Keratinocyte (primary cell): Measurements from ENCODE around the gene TCERG1L. TPM values are rescaled to one million over a fixed set of nuclear protein-coding genes. Genes with fewer than 3 reads are reported as not detected.

Experiments used
- DNase-seq: peaks from one replicate; pipeline ENCODE4 v3.0.0-alpha.2; 2011; ENCODE audit warnings: low read depth, missing footprints, low spot score
- FAIRE-seq: peaks from 2 replicates; lab custom pipeline; 2011; peaks lifted over from hg19 to GRCh38; lab: Jason Lieb, UNC
- H2AFZ ChIP-seq: 2 replicates; pipeline ENCODE4 v1.6.0; 2012; ENCODE audit warnings: low read length, control low read depth, inconsistent platforms; ENCODE audit not compliant: control insufficient read depth
- H3K27ac ChIP-seq: 2 replicates; pipeline ENCODE4 v1.5.1; 2011; ENCODE audit warnings: low read length; ENCODE audit not compliant: control insufficient read depth, insufficient read depth
- H3K27me3 ChIP-seq: 3 replicates; pipeline ENCODE4 v1.6.0; 2011; ENCODE audit warnings: low read length; ENCODE audit not compliant: control insufficient read depth, insufficient read depth; ENCODE audit errors: extremely low read depth
- H3K36me3 ChIP-seq, 2 experiments: 2 replicates in 1 of 2; 3 replicates in 1 of 2; pipeline ENCODE4 v1.5.1; 2011; ENCODE audit warnings: low read length in 2 of 2, mild to moderate bottlenecking in 1 of 2; ENCODE audit not compliant: control insufficient read depth in 2 of 2, insufficient read depth in 2 of 2; ENCODE audit errors: extremely low read depth in 1 of 2
- H3K4me1 ChIP-seq: 3 replicates; pipeline ENCODE4 v1.5.1; 2011; ENCODE audit warnings: low read length; ENCODE audit not compliant: control insufficient read depth, insufficient read depth; ENCODE audit errors: extremely low read depth
- H3K4me2 ChIP-seq: 3 replicates; pipeline ENCODE4 v1.6.0; 2011; ENCODE audit warnings: low read depth, low read length; ENCODE audit not compliant: control insufficient read depth, insufficient read depth; ENCODE audit errors: extremely low read depth
- H3K4me3 ChIP-seq, 3 experiments: fragments of 200-600 bp in 1 of 3; sonication (generic) in 1 of 3; 2 replicates in 2 of 3; 3 replicates in 1 of 3; pipeline ENCODE4 v1.5.1; 2011 to 2016; ENCODE audit warnings: low read length in 3 of 3, mild to moderate bottlenecking in 3 of 3, control low read depth in 2 of 3, inconsistent platforms in 1 of 3, low read depth in 1 of 3, mixed read lengths in 1 of 3, mixed run types in 1 of 3, moderate library complexity in 1 of 3; ENCODE audit not compliant: control insufficient read depth in 2 of 3, insufficient read depth in 2 of 3; ENCODE audit errors: extremely low read depth in 1 of 3
- H3K79me2 ChIP-seq: 2 replicates; pipeline ENCODE4 v1.6.0; 2012; ENCODE audit warnings: low read length; ENCODE audit not compliant: control insufficient read depth, insufficient read depth
- H3K9ac ChIP-seq: 3 replicates; pipeline ENCODE4 v1.6.0; 2011; ENCODE audit warnings: low read length; ENCODE audit not compliant: control insufficient read depth, insufficient read depth; ENCODE audit errors: extremely low read depth
- H3K9me1 ChIP-seq: 3 replicates; pipeline ENCODE4 v1.6.0; 2011; ENCODE audit warnings: low read length; ENCODE audit not compliant: control insufficient read depth, insufficient read depth; ENCODE audit errors: extremely low read depth
- H3K9me3 ChIP-seq: 2 replicates; pipeline ENCODE4 v1.5.1; 2012; ENCODE audit warnings: low read depth, low read length; ENCODE audit not compliant: control insufficient read depth
- H4K20me1 ChIP-seq: 3 replicates; pipeline ENCODE4 v1.6.0; 2011; ENCODE audit warnings: low read length; ENCODE audit not compliant: control insufficient read depth, insufficient read depth; ENCODE audit errors: extremely low read depth
- CTCF ChIP-seq, 3 experiments: IDR thresholded peaks in 1 of 3; conservative IDR thresholded peaks in 1 of 3; optimal IDR thresholded peaks in 1 of 3; 2 replicates in 2 of 3; 3 replicates in 1 of 3; pipeline versions ENCODE3 to v1.5.1; 2011; ENCODE audit warnings: low read length in 3 of 3, mild to moderate bottlenecking in 3 of 3, moderate library complexity in 2 of 3, control low read depth in 1 of 3, inconsistent platforms in 1 of 3; ENCODE audit not compliant: insufficient read depth in 2 of 3; ENCODE audit errors: extremely low read depth in 1 of 3
- EZH2 ChIP-seq: IDR thresholded peaks from one replicate; pipeline ENCODE4 v1.6.1; 2012; ENCODE audit warnings: inconsistent platforms, mild to moderate bottlenecking, low read length, moderate library complexity
- dilution Hi-C: fragments of 300-500 bp; cut with MboI; formaldehyde crosslinking; loops from one replicate; pipeline ENCODE4 v1.7.0; 2020; ENCODE audit warnings: low sequenced_read_pairs; ENCODE audit not compliant: extremely low pct_ligation_motif_present
- polyA plus RNA-seq, 5 experiments: library from polyadenylated mRNA; depleted of rRNA in 3 of 5; stranded (reverse) in 3 of 5; stranded (forward) in 1 of 5; unstranded in 1 of 5; fragments of >200 nt; gene quantifications; 1 replicate in 1 of 5; 2 replicates in 3 of 5; 3 replicates in 1 of 5; pipeline versions ENCODE4 v1.2.1 to v1.2.3, GENCODE V29; 2011 to 2012; ENCODE audit warnings: missing spikeins in 2 of 5, low read depth in 1 of 5, low replicate concordance in 1 of 5

The TCERG1L gene
- polyA plus RNA-seq, 1 donor (not counting 4 experiments of a cell fraction or from before 2014, with no cell fraction given), result not detected

DNA sequence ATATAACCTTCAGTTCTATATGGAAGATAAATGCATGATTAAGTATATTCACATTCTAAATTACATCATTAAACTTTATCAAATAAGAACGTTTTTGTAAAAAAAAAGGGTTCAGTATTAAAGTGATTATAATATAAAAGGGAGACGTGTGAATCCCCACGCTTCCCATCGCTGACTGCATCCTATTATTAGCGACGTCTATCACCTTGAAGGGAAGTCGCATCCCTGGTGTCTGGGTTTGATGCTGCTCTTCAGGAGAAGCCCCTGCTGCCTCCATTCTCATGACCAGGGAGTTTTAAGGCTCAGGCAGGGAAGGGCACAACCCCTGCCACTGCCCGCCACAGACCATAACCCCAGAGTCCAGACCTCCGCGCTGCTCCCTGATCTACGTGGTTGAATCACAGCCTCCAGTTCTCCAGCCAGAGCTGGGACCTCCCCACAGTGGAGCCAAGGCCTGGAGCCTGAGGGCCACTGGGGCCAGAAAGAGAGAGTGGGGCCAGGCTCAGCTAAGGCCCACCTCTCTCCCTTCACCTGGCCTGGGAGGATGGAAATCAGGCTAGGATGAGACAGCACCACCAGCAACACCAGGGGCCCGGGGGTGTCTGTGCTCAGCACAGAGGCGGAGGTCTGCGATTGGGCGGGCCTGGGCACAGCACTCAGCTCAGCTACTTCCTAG is 130.6 kb downstream of the TCERG1L start:
- no peak overlapping the region for H3K4me2 ChIP-seq
- dilution Hi-C loops, result no loop called here
- H3K9me1 ChIP-seq, result no peaks in the 10 kb centered on the region
- H2AFZ ChIP-seq, result no peak overlapping the region
- H4K20me1 ChIP-seq, result no peaks in the 10 kb centered on the region
- TF ChIP-seq EZH2 (no peak), CTCF (optimal IDR thresholded peaks at IDR 0.05 in 1 of 3, IDR thresholded peaks at IDR 0.05 in 1 of 3, conservative IDR thresholded peaks at IDR 0.05 in 1 of 3; ENCODE audit: extremely low read depth in 1 of 3, insufficient read depth in 2 of 3, low read length in 3 of 3) (no peak)
- H3K27me3 ChIP-seq, result no peaks in the 10 kb centered on the region
- H3K4me3 ChIP-seq, result no peak overlapping the region
- no peaks in the 10 kb centered on the region for H3K36me3 ChIP-seq
- no peak for DNase-seq
- H3K27ac ChIP-seq, result no peak overlapping the region
- H3K9ac ChIP-seq, result no peak overlapping the region
- peaks cover 32% of the 10 kb centered on the region for H3K9me3 ChIP-seq
- FAIRE-seq, result no peak
- no peaks in the 10 kb centered on the region for H3K4me1 ChIP-seq
- H3K79me2 ChIP-seq, result no peaks in the 10 kb centered on the region

GRCh38 chr10:131180086-131180485 is 131.4 kb downstream of the TCERG1L start:
- FAIRE-seq, result no peak
- Histone ChIP-seq H3K9me1 (no peaks in the 10 kb centered on the region), H3K27me3 (no peaks in the 10 kb centered on the region), H3K4me3 (no peak overlapping the region), H3K9ac (no peak overlapping the region), H4K20me1 (no peaks in the 10 kb centered on the region), H3K9me3 (peaks cover 37% of the 10 kb centered on the region), H3K36me3 (no peaks in the 10 kb centered on the region), H3K27ac (no peak overlapping the region), H3K4me2 (no peak overlapping the region), H2AFZ (no peak overlapping the region), H3K79me2 (no peaks in the 10 kb centered on the region), H3K4me1 (no peaks in the 10 kb centered on the region)
- no peak for DNase-seq
- dilution Hi-C loops, result no loop called here
- TF ChIP-seq CTCF (optimal IDR thresholded peaks at IDR 0.05 in 1 of 3, IDR thresholded peaks at IDR 0.05 in 1 of 3, conservative IDR thresholded peaks at IDR 0.05 in 1 of 3; ENCODE audit: extremely low read depth in 1 of 3, insufficient read depth in 2 of 3, low read length in 3 of 3) (no peak), EZH2 (no peak)
